GM12892 (cell line): ENCODE measurements around the gene RALGDS.

Experiments used
- POLR2A ChIP-seq: IDR thresholded peaks from 2 replicates; pipeline ENCODE4 v1.6.1; 2011; ENCODE audit warnings: low read depth, low read length, control low read depth
- POLR2AphosphoS5 ChIP-seq: IDR thresholded peaks from 2 replicates; pipeline ENCODE4 v1.6.1; 2011; ENCODE audit warnings: low read depth, low read length, control low read depth

DNA sequence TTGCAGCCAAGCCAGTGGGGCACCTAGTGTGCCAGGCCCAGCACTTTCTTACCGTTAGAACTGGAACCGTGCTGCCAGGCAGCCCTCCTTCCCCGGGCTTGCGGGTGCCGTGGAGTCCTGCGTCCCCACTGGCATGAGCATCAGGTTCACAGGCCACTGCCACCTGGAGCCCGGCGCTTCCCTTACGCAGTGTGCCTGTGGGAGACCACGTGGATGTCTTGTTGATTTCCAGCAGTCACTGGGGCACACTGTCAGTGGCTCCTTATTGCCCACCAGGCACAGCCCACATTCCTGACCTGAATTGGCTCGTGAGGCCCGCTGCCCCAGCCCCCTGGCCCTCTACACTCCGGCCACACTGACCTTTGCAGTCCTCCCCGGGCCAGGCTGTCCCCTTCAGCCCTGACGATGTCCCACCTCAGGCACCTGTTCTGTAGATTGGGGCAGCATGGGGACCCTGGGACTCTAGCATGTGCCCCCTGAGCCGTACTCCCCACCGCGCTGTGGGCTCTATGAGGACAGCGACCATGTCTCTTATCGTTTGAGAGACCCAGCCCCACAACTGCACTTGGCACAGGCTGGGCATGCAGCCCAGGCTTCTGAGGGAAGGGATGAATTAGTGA, 69.6 kb downstream of the RALGDS start:
- TF ChIP-seq POLR2AphosphoS5 (no peak), POLR2A (no peak)
